ENCODE data around the gene PTTG1IP2. TPM values are rescaled to one million over a fixed set of nuclear protein-coding genes. Genes with fewer than 3 reads are reported as not detected.

The PTTG1IP2 gene
- polyA plus RNA-seq, 1 donor = not detected

- DNase-seq = no peak
Observed at GRCh38 chr7:90483251-90483650, 13.8 kb downstream of the PTTG1IP2 start.

GRCh38 chr7:90484706-90485105 lies 15.3 kb downstream of the PTTG1IP2 start:
- DNase-seq = no peak

GRCh38 chr7:90485734-90486316 lies 16.4 kb downstream of the PTTG1IP2 start:
- DNase-seq = no peak

- DNase-seq = no peak
Observed at GRCh38 chr7:90487808-90488207, 18.4 kb downstream of the PTTG1IP2 start.

- no peak for DNase-seq
Observed at GRCh38 chr7:90488220-90488619, 18.8 kb downstream of the PTTG1IP2 start.

- DNase-seq = no peak
Observed at GRCh38 chr7:90492250-90492649, 22.8 kb downstream of the PTTG1IP2 start.

- no peak for DNase-seq
Observed at GRCh38 chr7:90495241-90495640, 25.8 kb downstream of the PTTG1IP2 start.

- DNase-seq = no peak
Observed at GRCh38 chr7:90502539-90502938, 33.1 kb downstream of the PTTG1IP2 start.

GRCh38 chr7:90503367-90503766 lies 33.9 kb downstream of the PTTG1IP2 start:
- DNase-seq = no peak

GRCh38 chr7:90507692-90508091 lies 38.3 kb downstream of the PTTG1IP2 start:
- no peak for DNase-seq

- DNase-seq = no peak
Observed at GRCh38 chr7:90511776-90512175, 42.3 kb downstream of the PTTG1IP2 start.

GRCh38 chr7:90512821-90513254 lies 43.4 kb downstream of the PTTG1IP2 start:
- no peak for DNase-seq

- DNase-seq = no peak
Observed at GRCh38 chr7:90516257-90516656, 46.8 kb downstream of the PTTG1IP2 start.

GRCh38 chr7:90518630-90519029 lies 49.2 kb downstream of the PTTG1IP2 start:
- DNase-seq = no peak

- no peak for DNase-seq
Observed at GRCh38 chr7:90520484-90520883, 51.0 kb downstream of the PTTG1IP2 start.

- no peak for DNase-seq
Observed at GRCh38 chr7:90530263-90530662, 60.8 kb downstream of the PTTG1IP2 start.

GRCh38 chr7:90532231-90532929 lies 62.9 kb downstream of the PTTG1IP2 start:
- DNase-seq = no peak

GRCh38 chr7:90536449-90536848 lies 67.0 kb downstream of the PTTG1IP2 start:
- DNase-seq = no peak

- DNase-seq = no peak
Observed at GRCh38 chr7:90538405-90538804, 69.0 kb downstream of the PTTG1IP2 start.

GRCh38 chr7:90540406-90540805 lies 71.0 kb downstream of the PTTG1IP2 start:
- no peak for DNase-seq

- no peak for DNase-seq
Observed at GRCh38 chr7:90551036-90551435, 81.6 kb downstream of the PTTG1IP2 start.

- DNase-seq = no peak
Observed at GRCh38 chr7:90552521-90552920, 83.1 kb downstream of the PTTG1IP2 start.

- DNase-seq = no peak
Observed at GRCh38 chr7:90560730-90561129, 91.3 kb downstream of the PTTG1IP2 start.

Measured in left kidney (tissue), 2 donors.